Measurements from ENCODE around the gene HOXB4.

Gene HOXB4

GRCh38 chr17:48593126-48593829 lies 15.1 kb upstream of the HOXB4 start, which contains the start of gene HOXB5:
HOXB5 (minus strand) TSS chr17:48593779; CDS start chr17:48593682, 97 bp downstream.
- H3K9me3 Mint-ChIP-seq, result no peaks in the 10 kb centered on the region
- H3K27ac Mint-ChIP-seq, result peak within 1 kb of the TSS in 1 of 2 donors; percentile 58
- H3K4me1 Mint-ChIP-seq (ENCODE audit: low read depth in 2 of 2), result peaks cover 34 to 39% of the 10 kb centered on the region in 2 donors
- DNase-seq, result no peak
- peaks cover 13% of the 10 kb centered on the region for H3K36me3 Mint-ChIP-seq (ENCODE audit: insufficient read depth)
- peak within 1 kb of the TSS; percentile 85 to 86 for H3K4me3 Mint-ChIP-seq
- H3K27me3 Mint-ChIP-seq, result peaks cover 53 to 84% of the 10 kb centered on the region in 2 donors
- peak; percentile 45 for ATAC-seq (replicated peaks)

GRCh38 chr17:48592577-48592976 lies 14.4 kb upstream of the HOXB4 start:
- peak overlapping the region; percentile 85 to 86 for H3K4me3 Mint-ChIP-seq
- H3K9me3 Mint-ChIP-seq, result no peaks in the 10 kb centered on the region
- no peak overlapping the region for H3K27ac Mint-ChIP-seq
- DNase-seq (no peak), ATAC-seq (replicated peaks) (peak; percentile 24)
- H3K4me1 Mint-ChIP-seq (ENCODE audit: low read depth in 2 of 2), result peaks cover 27 to 32% of the 10 kb centered on the region in 2 donors
- H3K27me3 Mint-ChIP-seq, result peaks cover 49 to 80% of the 10 kb centered on the region in 2 donors
- H3K36me3 Mint-ChIP-seq (ENCODE audit: insufficient read depth), result peaks cover 11% of the 10 kb centered on the region

GRCh38 chr17:48592057-48592514 lies 13.9 kb upstream of the HOXB4 start:
- peaks cover 6% of the 10 kb centered on the region for H3K36me3 Mint-ChIP-seq (ENCODE audit: insufficient read depth)
- peaks cover 22 to 27% of the 10 kb centered on the region in 2 donors for H3K4me1 Mint-ChIP-seq (ENCODE audit: low read depth in 2 of 2)
- DNase-seq, result no peak
- no peaks in the 10 kb centered on the region for H3K9me3 Mint-ChIP-seq
- H3K4me3 Mint-ChIP-seq, result no peak overlapping the region
- no peak for ATAC-seq (replicated peaks)
- no peak overlapping the region for H3K27ac Mint-ChIP-seq
- H3K27me3 Mint-ChIP-seq, result peaks cover 47 to 80% of the 10 kb centered on the region in 2 donors

DNA sequence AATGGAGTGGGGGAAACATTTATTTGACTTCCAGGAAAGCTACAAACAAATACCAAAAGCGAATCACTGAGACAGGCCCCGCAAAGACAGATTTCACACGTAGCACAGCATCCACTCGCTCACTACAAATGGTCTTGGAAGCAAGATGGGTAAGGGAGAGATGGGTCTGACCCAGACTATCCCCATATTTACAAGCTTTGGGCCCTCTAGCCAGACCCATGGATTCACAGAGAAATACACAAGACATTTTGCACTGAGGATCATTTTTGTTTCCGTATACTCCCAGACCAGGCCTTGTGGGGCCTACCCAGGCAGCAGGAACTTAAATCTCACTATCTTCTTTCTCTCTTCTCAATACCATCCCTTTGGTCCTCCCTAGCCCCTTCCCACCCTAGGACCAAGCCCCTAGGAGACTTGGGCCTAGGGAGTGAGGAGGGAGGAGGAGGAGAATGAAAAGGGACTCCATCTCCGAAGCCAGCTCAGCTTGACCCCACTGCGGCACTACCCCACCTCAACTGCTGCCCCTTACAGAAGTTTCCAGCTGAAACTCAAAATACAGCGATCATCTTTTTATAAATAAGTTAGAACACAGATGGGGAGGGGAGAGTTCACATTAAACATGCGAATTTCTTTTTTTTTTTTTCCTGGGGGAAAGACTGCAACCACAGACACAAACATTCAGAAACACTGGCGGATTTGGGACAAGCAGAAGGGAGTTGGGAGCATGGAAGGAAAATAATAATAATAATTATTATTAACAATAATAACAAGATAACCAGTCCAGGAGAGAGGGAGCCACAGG lies 13.3 kb upstream of the HOXB4 start:
- no peaks in the 10 kb centered on the region for H3K9me3 Mint-ChIP-seq
- ATAC-seq (replicated peaks) (no peak), DNase-seq (no peak)
- no peak overlapping the region for H3K4me3 Mint-ChIP-seq
- H3K4me1 Mint-ChIP-seq (ENCODE audit: low read depth in 2 of 2), result peaks cover 18 to 21% of the 10 kb centered on the region in 2 donors
- peaks cover 42 to 80% of the 10 kb centered on the region in 2 donors for H3K27me3 Mint-ChIP-seq
- peaks cover 2% of the 10 kb centered on the region for H3K36me3 Mint-ChIP-seq (ENCODE audit: insufficient read depth)
- no peak overlapping the region for H3K27ac Mint-ChIP-seq

DNA sequence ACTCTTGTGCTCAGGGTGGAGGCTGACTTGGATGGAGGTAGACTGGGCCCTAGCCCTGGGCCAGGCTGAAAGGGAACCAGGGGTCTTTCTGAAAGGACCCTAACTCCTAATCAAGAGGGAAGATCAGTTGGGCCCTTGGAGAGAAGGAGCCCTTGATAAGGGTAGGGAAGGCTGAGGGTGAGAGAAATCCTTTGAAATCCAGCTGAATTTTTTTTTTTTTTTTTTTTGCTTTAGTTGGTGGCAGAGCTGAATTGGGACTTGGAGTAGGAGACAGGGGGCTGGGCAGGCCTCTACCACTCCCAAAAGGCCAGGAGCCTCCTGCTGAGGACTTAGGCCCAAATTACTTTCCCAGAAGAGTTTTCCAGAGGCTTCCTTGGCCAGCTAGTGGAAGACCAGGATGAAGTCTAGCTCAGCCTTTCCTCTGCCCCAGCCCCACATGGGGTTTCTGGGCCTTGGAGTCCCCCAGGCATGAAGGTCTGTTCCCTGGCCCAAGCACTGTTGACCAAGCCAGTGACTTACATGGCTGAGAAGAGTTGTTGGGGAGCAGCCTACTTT lies 12.5 kb upstream of the HOXB4 start:
- peaks cover 42 to 80% of the 10 kb centered on the region in 2 donors for H3K27me3 Mint-ChIP-seq
- H3K4me1 Mint-ChIP-seq (ENCODE audit: low read depth in 2 of 2), result peaks cover 22 to 25% of the 10 kb centered on the region in 2 donors
- ATAC-seq (replicated peaks), result no peak
- no peaks in the 10 kb centered on the region for H3K9me3 Mint-ChIP-seq
- no peak for DNase-seq
- H3K36me3 Mint-ChIP-seq (ENCODE audit: insufficient read depth), result peaks cover 4% of the 10 kb centered on the region
- H3K27ac Mint-ChIP-seq, result no peak overlapping the region
- H3K4me3 Mint-ChIP-seq, result no peak overlapping the region

- ATAC-seq (replicated peaks) (no peak), DNase-seq (no peak)
- Mint-ChIP-seq H3K4me3 (no peak within 1 kb of the TSS), H3K9me3 (no peaks in the 10 kb centered on the region), H3K27me3 (peaks cover 35 to 79% of the 10 kb centered on the region in 2 donors), H3K4me1 (ENCODE audit: low read depth in 2 of 2) (peaks cover 28 to 30% of the 10 kb centered on the region in 2 donors), H3K36me3 (ENCODE audit: insufficient read depth) (peaks cover 7% of the 10 kb centered on the region), H3K27ac (no peak within 1 kb of the TSS)
Measured at GRCh38 chr17:48589831-48590606, 11.9 kb upstream of the HOXB4 start, which contains the start of gene HOXB3. HOXB3 (minus strand) TSS chr17:48590241; CDS start chr17:48552474, 37,767 bp downstream.

- ATAC-seq (replicated peaks), result no peak
- DNase-seq, result no peak
- peaks cover 31 to 34% of the 10 kb centered on the region in 2 donors for H3K4me1 Mint-ChIP-seq (ENCODE audit: low read depth in 2 of 2)
- peaks cover 34 to 79% of the 10 kb centered on the region in 2 donors for H3K27me3 Mint-ChIP-seq
- H3K27ac Mint-ChIP-seq, result no peak overlapping the region
- H3K4me3 Mint-ChIP-seq, result no peak overlapping the region
- peaks cover 5% of the 10 kb centered on the region for H3K36me3 Mint-ChIP-seq (ENCODE audit: insufficient read depth)
- H3K9me3 Mint-ChIP-seq, result no peaks in the 10 kb centered on the region
Measured at GRCh38 chr17:48589060-48589830, 11.1 kb upstream of the HOXB4 start.

DNA sequence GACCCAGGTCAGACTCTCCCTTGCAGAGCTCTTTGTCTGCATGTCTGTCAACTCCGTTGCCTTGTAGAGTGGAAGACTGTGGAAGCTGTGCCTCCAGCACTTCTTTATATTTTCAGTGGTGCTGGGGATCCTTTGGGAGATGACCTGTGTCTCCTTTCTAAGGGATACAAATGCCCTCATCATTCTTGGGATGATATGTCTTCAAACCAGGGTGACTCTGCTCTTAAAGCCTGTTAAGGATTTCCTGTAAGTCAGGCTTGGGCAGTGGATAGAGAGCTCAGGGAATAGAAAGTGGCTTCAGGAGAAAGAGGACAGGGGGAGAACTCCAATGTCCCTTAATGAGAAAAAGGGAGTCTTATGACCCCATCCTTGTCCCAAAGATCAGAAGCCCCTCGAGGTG lies 10.4 kb upstream of the HOXB4 start:
- DNase-seq (no peak), ATAC-seq (replicated peaks) (no peak)
- peaks cover 28% of the 10 kb centered on the region in 2 donors for H3K4me1 Mint-ChIP-seq (ENCODE audit: low read depth in 2 of 2)
- no peaks in the 10 kb centered on the region for H3K9me3 Mint-ChIP-seq
- H3K4me3 Mint-ChIP-seq, result no peak overlapping the region
- H3K27me3 Mint-ChIP-seq, result peaks cover 36 to 79% of the 10 kb centered on the region in 2 donors
- H3K36me3 Mint-ChIP-seq (ENCODE audit: insufficient read depth), result peaks cover 5% of the 10 kb centered on the region
- H3K27ac Mint-ChIP-seq, result no peak overlapping the region

DNA sequence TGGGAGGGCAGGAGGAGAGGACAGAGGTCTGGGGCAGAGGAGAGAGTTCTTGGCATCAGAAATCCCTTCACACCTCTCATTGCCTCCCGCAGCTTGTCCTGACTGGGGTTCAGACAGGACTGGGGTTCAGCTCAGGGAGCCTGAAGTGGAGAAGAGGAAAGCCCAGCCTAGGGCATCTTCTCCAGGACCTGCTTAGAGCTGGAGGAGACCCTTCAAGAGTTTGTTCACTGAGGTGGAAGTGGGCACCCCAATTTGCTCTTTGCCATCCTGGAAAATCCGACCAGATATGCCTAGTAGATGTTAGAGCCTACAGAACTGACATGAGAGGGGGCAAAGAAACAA lies 9.9 kb upstream of the HOXB4 start:
- Mint-ChIP-seq H3K27ac (no peak overlapping the region), H3K9me3 (no peaks in the 10 kb centered on the region), H3K27me3 (peaks cover 36 to 79% of the 10 kb centered on the region in 2 donors), H3K4me1 (ENCODE audit: low read depth in 2 of 2) (peaks cover 23% of the 10 kb centered on the region in 2 donors), H3K4me3 (no peak overlapping the region), H3K36me3 (ENCODE audit: insufficient read depth) (peaks cover 6% of the 10 kb centered on the region)
- ATAC-seq (replicated peaks) (no peak), DNase-seq (no peak)

DNA sequence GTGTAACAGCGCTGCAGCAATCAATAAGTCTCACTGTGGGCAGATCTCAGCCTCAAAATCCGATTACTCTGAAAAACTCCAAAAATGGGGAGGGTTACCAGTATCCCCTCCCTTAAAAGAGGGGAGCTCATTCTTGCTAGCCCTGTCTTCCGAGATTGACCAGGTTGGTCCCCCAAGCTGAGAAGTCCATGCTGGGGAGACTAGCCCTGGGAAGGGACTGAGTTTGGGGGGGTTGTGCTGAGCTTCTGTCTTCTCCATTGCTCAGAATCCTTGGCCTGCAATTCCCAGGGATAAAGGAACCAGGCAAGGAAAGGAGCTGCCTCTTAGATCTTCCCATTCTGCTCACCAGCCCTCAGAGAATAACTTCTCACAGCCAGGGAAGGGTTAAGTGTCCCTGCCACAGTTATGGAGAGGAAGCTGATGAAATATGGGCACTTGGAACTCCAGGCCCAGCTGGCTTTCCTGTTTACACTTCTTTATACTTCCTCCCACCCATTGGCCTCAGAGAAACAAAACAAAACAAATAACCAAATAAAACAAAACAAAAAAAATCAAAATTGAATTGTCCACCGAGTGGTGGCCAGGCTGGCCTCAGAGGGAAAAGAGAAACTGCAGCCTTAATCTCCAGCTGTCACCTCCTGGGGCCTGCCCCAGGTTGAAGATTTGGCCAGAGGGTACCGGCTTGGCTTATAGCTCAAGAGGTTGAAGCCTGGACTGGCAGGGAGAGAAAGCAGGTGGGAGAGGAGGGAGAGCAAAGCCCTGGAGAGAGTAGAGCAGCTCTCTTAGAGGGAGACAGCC lies 9.3 kb upstream of the HOXB4 start:
- peaks cover 18% of the 10 kb centered on the region in 2 donors for H3K4me1 Mint-ChIP-seq (ENCODE audit: low read depth in 2 of 2)
- no peaks in the 10 kb centered on the region for H3K9me3 Mint-ChIP-seq
- peaks cover 7% of the 10 kb centered on the region for H3K36me3 Mint-ChIP-seq (ENCODE audit: insufficient read depth)
- ATAC-seq (replicated peaks) (no peak), DNase-seq (no peak)
- peaks cover 36 to 79% of the 10 kb centered on the region in 2 donors for H3K27me3 Mint-ChIP-seq
- H3K27ac Mint-ChIP-seq, result no peak overlapping the region
- H3K4me3 Mint-ChIP-seq, result peak overlapping the region; percentile 29 to 97

GRCh38 chr17:48586355-48587258 lies 8.5 kb upstream of the HOXB4 start:
- Mint-ChIP-seq H3K27me3 (peaks cover 37 to 79% of the 10 kb centered on the region in 2 donors), H3K4me1 (ENCODE audit: low read depth in 2 of 2) (peaks cover 18 to 21% of the 10 kb centered on the region in 2 donors), H3K4me3 (peak overlapping the region; percentile 91 to 97), H3K9me3 (no peaks in the 10 kb centered on the region), H3K36me3 (ENCODE audit: insufficient read depth) (peaks cover 7% of the 10 kb centered on the region), H3K27ac (peak overlapping the region; percentile 83 to 90)
- peak; percentile 44 for ATAC-seq (replicated peaks)
- no peak for DNase-seq
